ENCODE measurements around the gene MAPKAPK5.

GRCh38 chr12:111826316-111826715 is 15.7 kb upstream of the MAPKAPK5 start:
- no peak for TF ChIP-seq POLR2A (IDR thresholded peaks at IDR 0.05)
- no peak for TF ChIP-seq CTCF (IDR thresholded peaks at IDR 0.05)
